Measurements from ENCODE around the gene RHBDF1. TPM values are rescaled to one million over a fixed set of nuclear protein-coding genes. Genes with fewer than 3 reads are reported as not detected.

Gene RHBDF1
- total and polyA plus RNA-seq, 10 of the 15 experiments (the other 5 are each of a cell fraction or from before 2014, with no cell fraction given): 0.04 to 0.85 (median 0.36) TPM; not detected in 3

GRCh38 chr16:65745-66144, 6.7 kb downstream of the RHBDF1 start (continued):
- TF ChIP-seq ATF2 (IDR thresholded peaks at IDR 0.05; ENCODE audit: low read length) (no peak), ZNF207 (IDR thresholded peaks at IDR 0.05; ENCODE audit: borderline replicate concordance) (0 out of 2 replicates have a peak, but pooled peaks have one; percentile 45), ZNF274 (IDR thresholded peaks at IDR 0.05; ENCODE audit: insufficient read depth, insufficient read length) (no peak), ATF3 (IDR thresholded peaks at IDR 0.05; ENCODE audit: borderline replicate concordance, extremely low read depth, low read depth, low read length) (no peak), HSF1 (IDR thresholded peaks at IDR 0.05; ENCODE audit: low read depth, low read length) (no peak), IRF5 (IDR thresholded peaks at IDR 0.05; ENCODE audit: borderline replicate concordance) (no peak), NR2C1 (IDR thresholded peaks at IDR 0.05) (no peak), ASH2L (IDR thresholded peaks at IDR 0.05; ENCODE audit: borderline replicate concordance, low read depth) (no peak), ZNF622 (IDR thresholded peaks at IDR 0.05) (no peak), MTA3 (IDR thresholded peaks at IDR 0.05; ENCODE audit: borderline replicate concordance, low read length) (no peak), ESRRA (IDR thresholded peaks at IDR 0.05; ENCODE audit: low read length) (no peak), CREB1 (IDR thresholded peaks at IDR 0.05; ENCODE audit: low read depth) (no peak), ZBTB11 (CRISPR knock-in tag; IDR thresholded peaks at IDR 0.05) (no peak), TCF12 (IDR thresholded peaks at IDR 0.05; ENCODE audit: low read depth, low read length) (no peak), NKRF (conservative IDR thresholded peaks at IDR 0.05) (no peak), RAD21 (IDR thresholded peaks at IDR 0.05; ENCODE audit: insufficient read depth, low read depth, low read length) (peak; percentile 95), PKNOX1 (IDR thresholded peaks at IDR 0.05) (no peak), IKZF2 (IDR thresholded peaks at IDR 0.05) (no peak), RAD51 (IDR thresholded peaks at IDR 0.05) (no peak), ZNF384 (IDR thresholded peaks at IDR 0.05; ENCODE audit: borderline replicate concordance, low read depth, low read length) (no peak)
